T-cell (primary cell): Measurements from ENCODE around the gene SMCO4. TPM values are rescaled to one million over a fixed set of nuclear protein-coding genes. Genes with fewer than 3 reads are reported as not detected.

Source experiments
- ATAC-seq, 4 experiments: fragments of 200-7000 bp in 3 of 4; fragments of 150-1000 bp in 1 of 4; cut with Tn5 transposase; replicated peaks in 1 of 4; 1 replicate in 3 of 4; 2 replicates in 1 of 4; pipeline ENCODE4 v1.10.0; 2021; ENCODE audit warnings: moderate library complexity in 3 of 4, mild to moderate bottlenecking in 2 of 4, moderate number of reproducible peaks in 1 of 4
- CTCF ChIA-PET, 2 donors: fragments of 300-600 bp; sonication (Branson Sonifier 250); formaldehyde crosslinking; loops; one replicate each; lab custom pipeline; 2022; ENCODE audit warnings: antibody characterized with exemption in 2 of 2; lab: Charles Lee
- POLR2A ChIA-PET, 2 donors: fragments of 300-600 bp; sonication (Branson Sonifier 250); formaldehyde crosslinking; loops; one replicate each; lab custom pipeline; 2022; ENCODE audit warnings: antibody characterized with exemption in 2 of 2; lab: Charles Lee
- DNase-seq, 35 experiments: peaks; one replicate each; pipeline versions ENCODE4 v3.0.0 to v3.0.0-alpha.2; 2013 to 2023
- H3K27ac ChIP-seq: one replicate; pipeline ENCODE4 v1.5.1; 2013; ENCODE audit warnings: low read length
- H3K27me3 ChIP-seq, 2 experiments: replicated peaks in 1 of 2; 1 replicate in 1 of 2; 2 replicates in 1 of 2; pipeline versions ENCODE4 v1.6.1 to v1.7.0; 2013; ENCODE audit warnings: low read length in 1 of 2, mixed read lengths in 1 of 2; ENCODE audit not compliant: control insufficient read depth in 2 of 2, insufficient read depth in 2 of 2; ENCODE audit errors: extremely low read depth in 1 of 2
- H3K36me3 ChIP-seq, 2 donors: 1 replicate in 1 of 2; 2 replicates in 1 of 2; pipeline versions ENCODE4 v1.6.1 to v1.7.0; 2013; ENCODE audit warnings: low read length in 1 of 2; ENCODE audit not compliant: control insufficient read depth in 2 of 2, insufficient read depth in 1 of 2; ENCODE audit errors: extremely low read depth in 1 of 2
- H3K4me1 ChIP-seq, 2 experiments: 1 replicate in 1 of 2; 2 replicates in 1 of 2; pipeline versions ENCODE4 v1.6.1 to v1.7.0; 2013; ENCODE audit warnings: low read length in 2 of 2, mixed read lengths in 1 of 2; ENCODE audit not compliant: insufficient read depth in 2 of 2, control insufficient read depth in 1 of 2; ENCODE audit errors: extremely low read depth in 1 of 2
- H3K4me3 ChIP-seq, 2 donors: 1 replicate in 1 of 2; 2 replicates in 1 of 2; pipeline versions ENCODE4 v1.5.1 to v1.7.0; 2013; ENCODE audit warnings: mild to moderate bottlenecking in 2 of 2, low read length in 1 of 2, moderate library complexity in 1 of 2; ENCODE audit not compliant: control insufficient read depth in 1 of 2; ENCODE audit errors: extremely low read depth in 1 of 2
- H3K9me3 ChIP-seq: 2 replicates; pipeline ENCODE4 v1.7.0; 2013
- H3K27ac Mint-ChIP-seq, 2 donors: one replicate each; pipeline ENCODE4 v1.8.0; 2020 to 2021; ENCODE audit warnings: mild to moderate bottlenecking in 2 of 2, mixed read lengths in 2 of 2
- H3K27me3 Mint-ChIP-seq, 2 donors: one replicate each; pipeline ENCODE4 v1.8.0; 2021 to 2022; ENCODE audit warnings: mixed read lengths in 2 of 2
- H3K36me3 Mint-ChIP-seq: one replicate; pipeline ENCODE4 v1.8.0; 2021; ENCODE audit warnings: mixed read lengths
- H3K4me1 Mint-ChIP-seq, 3 donors: one replicate each; pipeline ENCODE4 v1.8.0; 2020 to 2022; ENCODE audit warnings: mixed read lengths in 3 of 3, mild to moderate bottlenecking in 1 of 3
- H3K4me3 Mint-ChIP-seq, 3 donors: one replicate each; pipeline ENCODE4 v1.8.0; 2020 to 2022; ENCODE audit warnings: mild to moderate bottlenecking in 3 of 3, mixed read lengths in 3 of 3, moderate library complexity in 3 of 3
- H3K9me3 Mint-ChIP-seq, 3 donors: one replicate each; pipeline ENCODE4 v1.8.0; 2020 to 2022; ENCODE audit warnings: mixed read lengths in 3 of 3
- WGBS: methylation state at CpG from one replicate; pipeline ENCODE4 v1.1.5; 2013; ENCODE audit warnings: missing lambda C conversion rate; ENCODE audit not compliant: insufficient coverage; 5-methylcytosine and 5-hydroxymethylcytosine counted together
- total RNA-seq, 35 experiments: library from RNA in 6 of 35; stranded (reverse) in 6 of 35; fragments of 120-200 nt in 1 of 35; gene quantifications; one replicate each; pipeline versions ENCODE4 v1.2.1 to v1.2.4 and lab custom pipeline; 2013 to 2026

SMCO4 gene
- total RNA-seq, 5 donors from 2014 or later (not counting 1 experiment from before 2014, with no cell fraction given) = 2.2 to 6.5 (median 4.7) TPM; not detected in 1

DNA sequence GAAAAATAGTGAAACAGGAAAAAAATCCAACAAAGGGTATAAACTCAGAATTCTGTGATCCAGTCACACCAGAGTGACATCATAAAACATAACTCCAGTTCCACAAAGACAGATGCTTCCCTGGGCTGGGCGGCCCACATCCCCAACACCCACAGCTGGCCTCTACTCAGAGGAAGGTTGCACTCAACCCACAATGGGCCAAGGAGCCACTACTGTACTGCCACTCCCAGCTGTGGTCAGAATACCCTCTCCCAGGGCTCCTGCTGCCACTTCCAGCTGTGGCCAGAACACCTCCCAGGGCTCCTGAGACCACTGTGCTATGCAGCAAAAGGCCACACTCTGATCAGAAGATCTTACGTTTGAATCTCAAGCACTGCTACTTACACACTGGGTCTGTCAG is 18.3 kb downstream of the SMCO4 start:
- no peaks in the 10 kb centered on the region for H3K27me3 ChIP-seq
- peaks cover 26 to 53% of the 10 kb centered on the region in 2 experiments for H3K4me1 ChIP-seq
- peak overlapping the region; percentile 7 for H3K27ac ChIP-seq
- H3K27me3 Mint-ChIP-seq = no peaks in the 10 kb centered on the region
- WGBS = 86% methylated on average over 1 of the region's 2 CpGs
- POLR2A ChIA-PET = interaction anchor here in 1 of 2 donors (0.6 kb wide), 1 partner anchor 149 kb away, joined by 3 read pairs; no protein-coding TSS in a partner anchor
- H3K4me1 Mint-ChIP-seq = peaks cover 43 to 79% (median 60%) of the 10 kb centered on the region in 3 donors
- H3K4me3 Mint-ChIP-seq = peak overlapping the region in 1 of 3 donors; percentile 45
- CTCF ChIA-PET = no interaction called here
- H3K27ac Mint-ChIP-seq = peak overlapping the region; percentile 34 to 71
- H3K4me3 ChIP-seq = no peak overlapping the region
- no peaks in the 10 kb centered on the region for H3K9me3 ChIP-seq
- no peaks in the 10 kb centered on the region for H3K9me3 Mint-ChIP-seq
- no peaks in the 10 kb centered on the region for H3K36me3 Mint-ChIP-seq
- ATAC-seq (no peak), DNase-seq (no peak)
- H3K36me3 ChIP-seq = no peaks in the 10 kb centered on the region

DNA sequence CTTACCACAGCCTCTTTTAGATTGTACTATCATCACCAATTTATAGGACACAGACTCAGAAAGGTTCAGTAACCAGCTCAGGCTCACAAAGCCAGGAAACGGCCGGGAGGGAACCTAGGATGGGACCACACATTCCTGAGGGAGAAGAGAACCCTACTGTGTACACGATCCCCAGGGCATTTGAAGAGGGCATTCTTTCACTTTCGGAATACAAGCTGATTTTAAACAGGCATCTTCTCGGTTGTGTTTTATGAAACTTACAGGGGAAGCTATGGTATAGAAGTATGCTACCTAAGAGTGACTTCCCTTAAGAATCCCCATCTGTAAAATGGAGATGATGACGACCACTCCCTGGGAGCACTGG is 19.0 kb downstream of the SMCO4 start:
- Histone ChIP-seq H3K4me3 (no peak overlapping the region), H3K27ac (peak overlapping the region; percentile 6), H3K4me1 (peaks cover 20 to 46% of the 10 kb centered on the region in 2 experiments), H3K27me3 (no peaks in the 10 kb centered on the region), H3K9me3 (no peaks in the 10 kb centered on the region), H3K36me3 (no peaks in the 10 kb centered on the region)
- no peaks in the 10 kb centered on the region for H3K36me3 Mint-ChIP-seq
- DNase-seq (no peak), ATAC-seq (no peak)
- H3K9me3 Mint-ChIP-seq = no peaks in the 10 kb centered on the region
- H3K4me3 Mint-ChIP-seq = peak overlapping the region; percentile 7 to 45 (median 13)
- POLR2A ChIA-PET = no interaction called here
- peak overlapping the region; percentile 71 to 76 for H3K27ac Mint-ChIP-seq
- 100% methylated on average over 2 of the region's 6 CpGs for WGBS
- H3K4me1 Mint-ChIP-seq = peaks cover 36 to 77% (median 58%) of the 10 kb centered on the region in 3 donors
- CTCF ChIA-PET = no interaction called here
- H3K27me3 Mint-ChIP-seq = no peaks in the 10 kb centered on the region

DNA sequence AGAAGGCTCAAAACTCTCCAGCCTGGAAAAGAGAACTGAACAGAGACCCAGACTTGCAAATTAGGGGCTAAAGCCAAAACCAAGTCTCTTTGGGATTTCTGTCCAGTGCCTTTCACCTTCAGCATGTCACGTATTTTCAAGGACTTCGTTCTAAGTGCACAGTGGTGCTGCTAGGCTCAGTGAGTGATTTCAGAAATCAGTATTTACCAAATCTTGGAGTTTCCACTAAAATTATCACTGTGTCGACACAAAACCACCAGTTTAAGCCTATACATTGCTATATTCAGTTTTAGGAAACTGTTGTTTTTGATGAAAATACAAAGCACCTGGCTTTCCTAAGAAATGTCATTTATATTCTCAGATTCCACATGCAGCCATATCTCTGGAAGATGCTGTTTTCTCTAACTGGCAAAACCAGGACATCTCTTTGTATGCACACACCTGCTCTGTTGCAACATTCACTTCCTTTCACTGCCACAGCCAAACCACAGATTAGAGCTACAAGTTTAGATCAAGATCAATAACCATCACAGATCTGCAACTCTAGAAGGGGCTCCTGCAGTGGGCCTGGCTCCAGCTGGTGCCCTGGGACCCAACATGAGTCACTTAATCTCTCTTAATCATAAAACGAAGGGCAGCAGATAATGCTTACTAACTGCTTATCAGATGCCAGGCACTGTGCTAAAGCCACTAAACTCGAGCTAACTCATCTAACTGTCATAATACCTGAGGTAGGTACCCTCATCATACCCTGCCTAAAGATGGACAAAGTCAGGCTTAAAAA is 22.3 kb downstream of the SMCO4 start:
- WGBS = 36% methylated on average over 3 of the region's 5 CpGs
- no peaks in the 10 kb centered on the region for H3K36me3 ChIP-seq
- no peak overlapping the region for H3K27ac ChIP-seq
- Mint-ChIP-seq H3K27ac (peak overlapping the region; percentile 52 to 56), H3K27me3 (no peaks in the 10 kb centered on the region), H3K36me3 (no peaks in the 10 kb centered on the region), H3K4me1 (peaks cover 26 to 57% (median 40%) of the 10 kb centered on the region in 3 donors), H3K4me3 (peak overlapping the region in 1 of 3 donors; percentile 2), H3K9me3 (no peaks in the 10 kb centered on the region)
- H3K4me1 ChIP-seq = peaks cover 11 to 20% of the 10 kb centered on the region in 2 experiments
- H3K4me3 ChIP-seq = no peak overlapping the region
- CTCF ChIA-PET = interaction anchor here (0.5 to 0.6 kb wide), 2 partner anchors 140 to 157 kb away, joined by 3 read pairs; no protein-coding TSS in a partner anchor
- ATAC-seq (peak in 3 of 4 experiments; percentile 24 to 58 (median 36)), DNase-seq (peak in 3 of 35 experiments; percentile 2 to 21 (median 18))
- POLR2A ChIA-PET = no interaction called here
- H3K27me3 ChIP-seq = no peaks in the 10 kb centered on the region
- H3K9me3 ChIP-seq = no peaks in the 10 kb centered on the region

GRCh38 chr11:93519179-93519578 is 24.0 kb downstream of the SMCO4 start:
- H3K4me3 Mint-ChIP-seq = no peak overlapping the region
- no peak for DNase-seq
- Histone ChIP-seq H3K4me1 (peaks cover 5 to 7% of the 10 kb centered on the region in 2 experiments), H3K27me3 (no peaks in the 10 kb centered on the region), H3K9me3 (no peaks in the 10 kb centered on the region), H3K4me3 (no peak overlapping the region), H3K36me3 (no peaks in the 10 kb centered on the region), H3K27ac (no peak overlapping the region)
- ChIA-PET POLR2A (no interaction called here), CTCF (no interaction called here)
- H3K9me3 Mint-ChIP-seq = no peaks in the 10 kb centered on the region
- no peak for ATAC-seq
- H3K27me3 Mint-ChIP-seq = no peaks in the 10 kb centered on the region
- 83% methylated on average over 1 of the region's 1 CpG for WGBS
- H3K27ac Mint-ChIP-seq = peak overlapping the region in 1 of 2 donors; percentile 27
- H3K4me1 Mint-ChIP-seq = peaks cover 22 to 39% (median 27%) of the 10 kb centered on the region in 3 donors
- no peaks in the 10 kb centered on the region for H3K36me3 Mint-ChIP-seq

GRCh38 chr11:93518081-93518480 is 25.1 kb downstream of the SMCO4 start:
- WGBS = 100% methylated on average over 1 of the region's 3 CpGs
- Histone ChIP-seq H3K9me3 (no peaks in the 10 kb centered on the region), H3K4me1 (peaks cover 3 to 7% of the 10 kb centered on the region in 2 experiments), H3K27ac (no peak overlapping the region), H3K36me3 (no peaks in the 10 kb centered on the region), H3K4me3 (no peak overlapping the region), H3K27me3 (no peaks in the 10 kb centered on the region)
- H3K36me3 Mint-ChIP-seq = no peaks in the 10 kb centered on the region
- ATAC-seq (no peak), DNase-seq (no peak)
- H3K9me3 Mint-ChIP-seq = no peaks in the 10 kb centered on the region
- no peak overlapping the region for H3K4me3 Mint-ChIP-seq
- ChIA-PET CTCF (no interaction called here), POLR2A (no interaction called here)
- H3K4me1 Mint-ChIP-seq = peaks cover 21 to 34% (median 23%) of the 10 kb centered on the region in 3 donors
- H3K27ac Mint-ChIP-seq = no peak overlapping the region
- no peaks in the 10 kb centered on the region for H3K27me3 Mint-ChIP-seq

GRCh38 chr11:93517611-93518010 is 25.6 kb downstream of the SMCO4 start:
- POLR2A ChIA-PET = no interaction called here
- DNase-seq = no peak
- no peak for ATAC-seq
- H3K27me3 ChIP-seq = no peaks in the 10 kb centered on the region
- H3K9me3 Mint-ChIP-seq = no peaks in the 10 kb centered on the region
- peaks cover 3 to 7% of the 10 kb centered on the region in 2 experiments for H3K4me1 ChIP-seq
- no peak overlapping the region for H3K27ac ChIP-seq
- H3K27ac Mint-ChIP-seq = no peak overlapping the region
- no peaks in the 10 kb centered on the region for H3K9me3 ChIP-seq
- CTCF ChIA-PET = no interaction called here
- no peaks in the 10 kb centered on the region for H3K36me3 Mint-ChIP-seq
- H3K4me3 ChIP-seq = no peak overlapping the region
- H3K4me3 Mint-ChIP-seq = no peak overlapping the region
- H3K4me1 Mint-ChIP-seq = peaks cover 21 to 31% (median 23%) of the 10 kb centered on the region in 3 donors
- H3K27me3 Mint-ChIP-seq = no peaks in the 10 kb centered on the region
- H3K36me3 ChIP-seq = peaks cover 0 to 2% of the 10 kb centered on the region in 2 donors
- WGBS = 93% methylated on average over 2 of the region's 4 CpGs
